Measurements from ENCODE around the gene CD19.
"Not testable (repeated sequence)": the region's sequence is repeated elsewhere in the genome, so short reads cannot be mapped to it uniquely, and the experiment has no call there.

The CD19 gene

GRCh38 chr16:28910086-28911031, 21.4 kb upstream of the CD19 start:
- DNase-seq = peak in 2 of 3 experiments; percentile 7 to 42

- no peak for DNase-seq
Observed at GRCh38 chr16:28912558-28912957, 19.2 kb upstream of the CD19 start.

GRCh38 chr16:28913946-28914724, 17.6 kb upstream of the CD19 start:
- DNase-seq = peak in 2 of 3 experiments; percentile 51 to 62

- DNase-seq = no peak
Observed at GRCh38 chr16:28915181-28915580, 16.6 kb upstream of the CD19 start.

GRCh38 chr16:28917095-28917494, 14.7 kb upstream of the CD19 start:
- no peak for DNase-seq

- DNase-seq = no peak
Observed at GRCh38 chr16:28918698-28919097, 13.1 kb upstream of the CD19 start.

GRCh38 chr16:28923231-28923587, 8.6 kb upstream of the CD19 start:
- DNase-seq = no peak

- DNase-seq = peak in 1 of 3 experiments; percentile 21
Observed at GRCh38 chr16:28923652-28924398, 7.9 kb upstream of the CD19 start.

GRCh38 chr16:28924399-28924761, 7.4 kb upstream of the CD19 start:
- DNase-seq = no peak

GRCh38 chr16:28924762-28925385, 6.9 kb upstream of the CD19 start, which contains the start of gene RABEP2:
TSS of gene RABEP2 (minus strand) at chr16:28925238. CDS start at chr16:28925163, 75 bp downstream.
- peak; percentile 92 to 96 (median 95) for DNase-seq

GRCh38 chr16:28925386-28926228, 6.2 kb upstream of the CD19 start:
- DNase-seq = peak; percentile 39 to 85 (median 81)

- DNase-seq = not testable (repeated sequence)
Observed at GRCh38 chr16:28926284-28926683, 5.5 kb upstream of the CD19 start.

- no peak for DNase-seq
Observed at GRCh38 chr16:28927815-28928214, 4.0 kb upstream of the CD19 start.

GRCh38 chr16:28930203-28930602, 1.6 kb upstream of the CD19 start:
- no peak for DNase-seq

- DNase-seq = peak in 1 of 3 experiments; percentile 3
Observed at GRCh38 chr16:28930652-28931051, 1.1 kb upstream of the CD19 start.

- no peak for DNase-seq
Observed at GRCh38 chr16:28932339-28933141, 769 bp downstream of the CD19 start.

- DNase-seq = no peak
Observed at GRCh38 chr16:28933171-28933570, 1.4 kb downstream of the CD19 start.

- DNase-seq = no peak
Observed at GRCh38 chr16:28935346-28935745, 3.6 kb downstream of the CD19 start.

GRCh38 chr16:28935924-28936783, 4.4 kb downstream of the CD19 start:
- DNase-seq = peak; percentile 54 to 81 (median 71)

- no peak for DNase-seq
Observed at GRCh38 chr16:28936784-28937155, 5.0 kb downstream of the CD19 start.
